Endothelial cell of umbilical vein (primary cell): ENCODE data around the gene CHST8. TPM values are rescaled to one million over a fixed set of nuclear protein-coding genes. Genes with fewer than 3 reads are reported as not detected.

Source experiments
- BruUV-seq: library from RNA; stranded (reverse); fragments of 400-500 nt; replicated peaks from 2 replicates; lab custom pipeline; 2021; lab: Mats Ljungman, UMichigan
- CTCF ChIA-PET: fragments of 300-600, 350-600 bp; sonication (Branson Sonifier 250); formaldehyde crosslinking; loops from one replicate; lab custom pipeline; 2021; ENCODE audit warnings: antibody characterized with exemption, inconsistent platforms; lab: Charles Lee
- POLR2A ChIA-PET: fragments of 300-600, 350-600 bp; sonication (Branson Sonifier 250); formaldehyde crosslinking; loops from one replicate; lab custom pipeline; 2021; ENCODE audit warnings: antibody characterized with exemption, inconsistent platforms; lab: Charles Lee
- DNase-seq: peaks from one replicate; pipeline ENCODE4 v3.0.0-alpha.2; 2011; ENCODE audit warnings: low read depth, low spot score
- FAIRE-seq: peaks from 2 replicates; lab custom pipeline; 2011; peaks lifted over from hg19 to GRCh38; lab: Jason Lieb, UNC
- H2AFZ ChIP-seq: 2 replicates; pipeline ENCODE4 v1.6.0; 2012; ENCODE audit warnings: low read depth, low read length, control low read depth, inconsistent platforms
- H3K27ac ChIP-seq: 2 replicates; pipeline ENCODE4 v1.5.1; 2011; ENCODE audit warnings: low read depth, mild to moderate bottlenecking, control low read depth, low read length, moderate library complexity; ENCODE audit not compliant: insufficient read depth
- H3K27me3 ChIP-seq, 2 experiments: 2 replicates each; pipeline versions ENCODE4 v1.6.0 to v1.6.1; 2011; ENCODE audit warnings: low read length in 2 of 2, mixed read lengths in 1 of 2; ENCODE audit not compliant: control insufficient read depth in 2 of 2, insufficient read depth in 2 of 2
- H3K36me3 ChIP-seq, 2 experiments: 2 replicates in 1 of 2; 3 replicates in 1 of 2; pipeline ENCODE4 v1.5.1; 2011; ENCODE audit warnings: low read length in 2 of 2, mild to moderate bottlenecking in 1 of 2, moderate library complexity in 1 of 2; ENCODE audit not compliant: control insufficient read depth in 2 of 2, insufficient read depth in 2 of 2; ENCODE audit errors: extremely low read depth in 1 of 2
- H3K4me1 ChIP-seq: 3 replicates; pipeline ENCODE4 v1.5.1; 2011; ENCODE audit warnings: mild to moderate bottlenecking, low read length; ENCODE audit not compliant: control insufficient read depth, insufficient read depth; ENCODE audit errors: extremely low read depth
- H3K4me2 ChIP-seq: 2 replicates; pipeline ENCODE4 v1.6.1; 2011; ENCODE audit warnings: low read length, control low read depth, mixed read lengths; ENCODE audit not compliant: insufficient read depth
- H3K4me3 ChIP-seq, 3 experiments: fragments of 200-600 bp in 1 of 3; sonication (generic), shearing (Covaris generic) in 1 of 3; replicated peaks in 1 of 3; 2 replicates each; pipeline ENCODE4 v1.5.1; 2011 to 2016; ENCODE audit warnings: control low read depth in 3 of 3, low read length in 3 of 3, mild to moderate bottlenecking in 2 of 3, inconsistent platforms in 1 of 3, low read depth in 1 of 3, moderate library complexity in 1 of 3; ENCODE audit not compliant: insufficient read depth in 1 of 3
- H3K79me2 ChIP-seq: 2 replicates; pipeline ENCODE4 v1.6.0; 2012; ENCODE audit warnings: low read length, inconsistent platforms; ENCODE audit not compliant: control insufficient read depth, insufficient read depth
- H3K9ac ChIP-seq: replicated peaks from 2 replicates; pipeline ENCODE3; 2011; ENCODE audit warnings: low read length, control low read depth; ENCODE audit not compliant: insufficient read depth; ENCODE audit errors: extremely low read depth
- H3K9me1 ChIP-seq: replicated peaks from 3 replicates; pipeline ENCODE4 v1.6.0; 2011; ENCODE audit warnings: mild to moderate bottlenecking, low read length; ENCODE audit not compliant: control insufficient read depth, insufficient read depth; ENCODE audit errors: extremely low read depth
- H3K9me3 ChIP-seq: replicated peaks from 2 replicates; pipeline ENCODE4 v1.5.1; 2012; ENCODE audit warnings: low read length, inconsistent platforms; ENCODE audit not compliant: control insufficient read depth, insufficient read depth
- H4K20me1 ChIP-seq: replicated peaks from 2 replicates; pipeline ENCODE3; 2011; ENCODE audit warnings: mild to moderate bottlenecking, low read length; ENCODE audit not compliant: control insufficient read depth, insufficient read depth; ENCODE audit errors: extremely low read depth
- EZH2 ChIP-seq: IDR thresholded peaks from 2 replicates; pipeline ENCODE4 v1.6.1; 2012; ENCODE audit warnings: borderline replicate concordance, low read depth, mild to moderate bottlenecking, moderate library complexity, low read length, inconsistent platforms; ENCODE audit not compliant: severe bottlenecking
- FOS ChIP-seq: IDR thresholded peaks from 2 replicates; pipeline ENCODE4 v1.6.1; 2011; ENCODE audit warnings: mild to moderate bottlenecking, low read length, moderate library complexity, borderline replicate concordance; ENCODE audit not compliant: insufficient read depth
- GATA2 ChIP-seq: IDR thresholded peaks from 2 replicates; pipeline ENCODE4 v1.7.0; 2011; ENCODE audit warnings: low read depth, mild to moderate bottlenecking, moderate library complexity, mixed read lengths, low read length; ENCODE audit not compliant: insufficient read length, insufficient read depth
- JUN ChIP-seq: IDR thresholded peaks from 2 replicates; pipeline ENCODE4 v1.6.1; 2011; ENCODE audit warnings: borderline replicate concordance, low read depth; ENCODE audit not compliant: insufficient read length, insufficient read depth
- MYC ChIP-seq: IDR thresholded peaks from one replicate; pipeline ENCODE4 v1.6.1; 2011; ENCODE audit warnings: mild to moderate bottlenecking, low read depth, low read length
- POLR2A ChIP-seq: IDR thresholded peaks from 2 replicates; pipeline ENCODE4 v1.6.1; 2012; ENCODE audit warnings: low read depth, mild to moderate bottlenecking, control low read depth, low read length
- POLR2AphosphoS5 ChIP-seq: IDR thresholded peaks from 2 replicates; pipeline ENCODE4 v1.6.1; 2012; ENCODE audit warnings: low read depth, mild to moderate bottlenecking, control low read depth, low read length, moderate library complexity; ENCODE audit not compliant: insufficient read depth
- dilution Hi-C: fragments of 300-500 bp; cut with MboI; formaldehyde crosslinking; loops from one replicate; pipeline ENCODE4 v1.15.0; 2019; ENCODE audit warnings: low sequenced_read_pairs; ENCODE audit not compliant: extremely low pct_ligation_motif_present
- intact Hi-C: fragments of 100-400 bp; cut with micrococcal nuclease; formaldehyde crosslinking; loops from one replicate; pipeline ENCODE4 v1.10.0; 2022
- polyA plus RNA-seq, 4 experiments: library from polyadenylated mRNA; depleted of rRNA in 3 of 4; stranded (reverse) in 3 of 4; unstranded in 1 of 4; fragments of >200 nt; gene quantifications; 2 replicates each; pipeline versions ENCODE4 v1.2.1 to v1.2.3, GENCODE V29; 2011 to 2012; ENCODE audit warnings: missing spikeins in 1 of 4
- total RNA-seq: library from RNA; stranded (reverse); gene quantifications from 2 replicates; pipeline ENCODE4 v1.2.3, GENCODE V29; 2021
- TF ChIP-seq, protein P1 (sequence below): IDR thresholded peaks from 2 replicates; pipeline ENCODE4 v1.6.1; 2011; ENCODE audit not compliant: insufficient read depth, insufficient read length
- TF ChIP-seq, protein P2 (sequence below), 2 donors: IDR thresholded peaks; 1 replicate in 1 of 2; 2 replicates in 1 of 2; pipeline ENCODE4 v1.5.1; 2011; ENCODE audit warnings: low read length in 2 of 2, mild to moderate bottlenecking in 2 of 2, moderate library complexity in 2 of 2, control low read depth in 1 of 2, inconsistent platforms in 1 of 2, low read depth in 1 of 2; ENCODE audit not compliant: insufficient read depth in 1 of 2; ENCODE audit errors: extremely low read depth in 1 of 2

CHST8 gene
- total and polyA plus RNA-seq, 2 donors (not counting 3 experiments of a cell fraction or from before 2014, with no cell fraction given), result not detected

DNA sequence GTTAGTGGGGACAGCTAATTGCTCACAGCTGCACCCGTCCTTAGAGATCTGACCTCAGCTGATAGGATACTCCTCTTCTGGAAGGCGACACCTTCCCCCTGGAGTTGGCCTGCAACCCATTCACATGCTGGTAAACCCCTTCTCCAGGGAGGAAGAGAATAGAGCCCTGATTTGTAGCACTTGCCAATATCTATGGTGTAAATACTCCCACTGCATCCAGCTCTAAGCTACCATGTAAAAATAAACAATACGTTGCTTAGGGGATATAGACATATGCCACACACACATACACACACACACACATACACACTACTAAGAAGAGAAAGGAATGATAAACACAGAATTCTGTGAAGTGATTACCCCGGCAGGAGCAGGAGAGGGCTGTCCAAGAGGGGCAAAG, 125.5 kb downstream of the CHST8 start:
- dilution Hi-C loops, result no loop called here
- Histone ChIP-seq H3K9me3 (no peaks in the 10 kb centered on the region), H3K36me3 (no peaks in the 10 kb centered on the region), H3K9ac (no peak overlapping the region), H3K4me1 (no peaks in the 10 kb centered on the region), H3K27ac (no peak overlapping the region), H3K4me2 (no peak overlapping the region), H3K9me1 (no peaks in the 10 kb centered on the region), H3K27me3 (no peaks in the 10 kb centered on the region), H3K79me2 (no peaks in the 10 kb centered on the region), H3K4me3 (no peak overlapping the region), H4K20me1 (no peaks in the 10 kb centered on the region), H2AFZ (no peak overlapping the region)
- intact Hi-C loops, result no loop called here
- no peak for DNase-seq
- TF ChIP-seq POLR2A (no peak), POLR2AphosphoS5 (no peak), EZH2 (no peak)
- TF ChIP-seq, protein P1, sequence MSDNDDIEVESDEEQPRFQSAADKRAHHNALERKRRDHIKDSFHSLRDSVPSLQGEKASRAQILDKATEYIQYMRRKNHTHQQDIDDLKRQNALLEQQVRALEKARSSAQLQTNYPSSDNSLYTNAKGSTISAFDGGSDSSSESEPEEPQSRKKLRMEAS, result no peak
- FAIRE-seq, result no peak
- POLR2A ChIA-PET, result no interaction called here
- no TSS peak for BruUV-seq
- CTCF ChIA-PET, result interaction anchor here (1.2 to 1.9 kb wide), 3 partner anchors 9 to 331 kb away, joined by 3 to 5 read pairs (median 5); no protein-coding TSS in a partner anchor

DNA sequence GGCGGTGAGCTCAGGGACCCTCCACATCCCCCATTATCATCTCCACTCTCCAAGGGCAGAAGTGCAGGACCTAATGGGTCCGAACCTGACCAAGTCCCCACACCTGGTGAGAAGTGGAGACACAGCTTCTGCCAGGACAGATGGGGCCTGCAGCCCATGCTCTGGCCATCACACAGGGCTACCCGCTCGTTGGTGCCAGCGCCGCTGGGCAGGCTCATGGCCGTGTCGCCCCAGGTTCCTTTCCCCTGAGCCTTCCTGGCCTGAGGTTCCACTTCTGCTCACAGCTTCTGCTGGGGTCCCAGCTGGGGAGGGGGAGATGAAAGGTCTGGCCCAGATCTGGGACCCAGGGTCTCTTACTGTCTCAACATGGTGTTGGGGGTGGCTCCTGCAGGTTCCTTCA, 126.5 kb downstream of the CHST8 start:
- H3K79me2 ChIP-seq, result no peaks in the 10 kb centered on the region
- no peak overlapping the region for H2AFZ ChIP-seq
- no peaks in the 10 kb centered on the region for H3K9me1 ChIP-seq
- H3K4me3 ChIP-seq, result no peak overlapping the region
- FAIRE-seq (no peak), DNase-seq (no peak)
- no peaks in the 10 kb centered on the region for H3K9me3 ChIP-seq
- no TSS peak for BruUV-seq
- H3K36me3 ChIP-seq, result no peaks in the 10 kb centered on the region
- no peak overlapping the region for H3K27ac ChIP-seq
- ChIA-PET CTCF (interaction anchor here (1.2 to 1.9 kb wide), 3 partner anchors 9 to 332 kb away, joined by 3 to 5 read pairs (median 5); no protein-coding TSS in a partner anchor), POLR2A (no interaction called here)
- no peaks in the 10 kb centered on the region for H4K20me1 ChIP-seq
- no peak overlapping the region for H3K4me2 ChIP-seq
- no peaks in the 10 kb centered on the region for H3K4me1 ChIP-seq
- no peaks in the 10 kb centered on the region for H3K27me3 ChIP-seq
- no peak overlapping the region for H3K9ac ChIP-seq
- dilution Hi-C loops (no loop called here), intact Hi-C loops (no loop called here)
- TF ChIP-seq POLR2AphosphoS5, result no peak
- no peak for TF ChIP-seq POLR2A
- no peak for TF ChIP-seq MYC
- no peak for TF ChIP-seq GATA2
- TF ChIP-seq, protein P2, sequence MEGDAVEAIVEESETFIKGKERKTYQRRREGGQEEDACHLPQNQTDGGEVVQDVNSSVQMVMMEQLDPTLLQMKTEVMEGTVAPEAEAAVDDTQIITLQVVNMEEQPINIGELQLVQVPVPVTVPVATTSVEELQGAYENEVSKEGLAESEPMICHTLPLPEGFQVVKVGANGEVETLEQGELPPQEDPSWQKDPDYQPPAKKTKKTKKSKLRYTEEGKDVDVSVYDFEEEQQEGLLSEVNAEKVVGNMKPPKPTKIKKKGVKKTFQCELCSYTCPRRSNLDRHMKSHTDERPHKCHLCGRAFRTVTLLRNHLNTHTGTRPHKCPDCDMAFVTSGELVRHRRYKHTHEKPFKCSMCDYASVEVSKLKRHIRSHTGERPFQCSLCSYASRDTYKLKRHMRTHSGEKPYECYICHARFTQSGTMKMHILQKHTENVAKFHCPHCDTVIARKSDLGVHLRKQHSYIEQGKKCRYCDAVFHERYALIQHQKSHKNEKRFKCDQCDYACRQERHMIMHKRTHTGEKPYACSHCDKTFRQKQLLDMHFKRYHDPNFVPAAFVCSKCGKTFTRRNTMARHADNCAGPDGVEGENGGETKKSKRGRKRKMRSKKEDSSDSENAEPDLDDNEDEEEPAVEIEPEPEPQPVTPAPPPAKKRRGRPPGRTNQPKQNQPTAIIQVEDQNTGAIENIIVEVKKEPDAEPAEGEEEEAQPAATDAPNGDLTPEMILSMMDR (IDR thresholded peaks at IDR 0.05; ENCODE audit: extremely low read depth in 1 of 2, insufficient read depth in 1 of 2, low read depth in 1 of 2, low read length in 2 of 2), result no peak
- TF ChIP-seq EZH2, result no peak
- TF ChIP-seq, protein P1, result no peak
- TF ChIP-seq FOS, result no peak
- TF ChIP-seq JUN, result no peak
